ENCODE measurements around the gene APBA2.
"Not testable (repeated sequence)": the region's sequence is repeated elsewhere in the genome, so short reads cannot be mapped to it uniquely, and the experiment has no call there.

DNA sequence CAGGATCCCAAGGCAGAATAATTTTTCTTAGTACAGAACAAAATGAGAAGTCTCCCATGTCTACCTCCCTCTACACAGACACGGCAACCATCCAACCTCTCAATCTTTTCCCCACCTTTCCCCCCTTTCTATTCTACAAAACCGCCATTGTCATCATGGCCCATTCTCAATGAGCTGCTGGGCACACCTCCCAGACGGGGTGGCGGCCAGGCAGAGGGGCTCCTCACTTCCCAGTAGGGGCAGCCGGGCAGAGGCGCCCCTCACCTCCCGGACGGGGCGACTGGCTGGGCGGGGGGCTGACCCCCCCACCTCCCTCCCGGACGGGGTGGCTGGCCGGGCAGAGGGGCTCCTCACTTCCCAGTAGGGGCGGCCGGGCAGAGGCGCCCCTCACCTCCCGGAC is 36.5 kb upstream of the APBA2 start:
- TF ChIP-seq, protein P1, sequence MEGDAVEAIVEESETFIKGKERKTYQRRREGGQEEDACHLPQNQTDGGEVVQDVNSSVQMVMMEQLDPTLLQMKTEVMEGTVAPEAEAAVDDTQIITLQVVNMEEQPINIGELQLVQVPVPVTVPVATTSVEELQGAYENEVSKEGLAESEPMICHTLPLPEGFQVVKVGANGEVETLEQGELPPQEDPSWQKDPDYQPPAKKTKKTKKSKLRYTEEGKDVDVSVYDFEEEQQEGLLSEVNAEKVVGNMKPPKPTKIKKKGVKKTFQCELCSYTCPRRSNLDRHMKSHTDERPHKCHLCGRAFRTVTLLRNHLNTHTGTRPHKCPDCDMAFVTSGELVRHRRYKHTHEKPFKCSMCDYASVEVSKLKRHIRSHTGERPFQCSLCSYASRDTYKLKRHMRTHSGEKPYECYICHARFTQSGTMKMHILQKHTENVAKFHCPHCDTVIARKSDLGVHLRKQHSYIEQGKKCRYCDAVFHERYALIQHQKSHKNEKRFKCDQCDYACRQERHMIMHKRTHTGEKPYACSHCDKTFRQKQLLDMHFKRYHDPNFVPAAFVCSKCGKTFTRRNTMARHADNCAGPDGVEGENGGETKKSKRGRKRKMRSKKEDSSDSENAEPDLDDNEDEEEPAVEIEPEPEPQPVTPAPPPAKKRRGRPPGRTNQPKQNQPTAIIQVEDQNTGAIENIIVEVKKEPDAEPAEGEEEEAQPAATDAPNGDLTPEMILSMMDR (IDR thresholded peaks at IDR 0.05) = not testable (repeated sequence)
- not testable (repeated sequence) for TF ChIP-seq EZH2phosphoT487, EZH2 (IDR thresholded peaks at IDR 0.05)
